Large intestine (tissue), 3 donors: ENCODE measurements around the gene ITGAE. TPM values are rescaled to one million over a fixed set of nuclear protein-coding genes. Genes with fewer than 3 reads are reported as not detected.

Experiments
- DNase-seq, 2 donors: peaks; one replicate each; pipeline versions ENCODE4 v3.0.0 to v3.0.0-alpha.2; 2013
- H3K27ac ChIP-seq: one replicate; pipeline ENCODE4 v1.5.1; 2013; ENCODE audit warnings: low read length
- H3K27me3 ChIP-seq: 2 replicates; pipeline ENCODE4 v1.6.1; 2013; ENCODE audit warnings: low read length; ENCODE audit not compliant: control insufficient read depth, insufficient read depth
- H3K36me3 ChIP-seq: 2 replicates; pipeline ENCODE4 v1.6.1; 2013; ENCODE audit warnings: low read length; ENCODE audit not compliant: control insufficient read depth, insufficient read depth
- H3K4me1 ChIP-seq: one replicate; pipeline ENCODE4 v1.6.1; 2013; ENCODE audit warnings: low read length; ENCODE audit not compliant: control insufficient read depth, insufficient read depth
- H3K4me3 ChIP-seq: one replicate; pipeline ENCODE4 v1.5.1; 2013; ENCODE audit warnings: low read length
- H3K9me3 ChIP-seq: one replicate; pipeline ENCODE4 v1.6.1; 2013; ENCODE audit warnings: mild to moderate bottlenecking, low read depth, low read length, moderate library complexity; ENCODE audit not compliant: control insufficient read depth
- WGBS: methylation state at CpG from one replicate; pipeline ENCODE4 v1.1.5; 2013; ENCODE audit warnings: low lambda C conversion rate; ENCODE audit not compliant: insufficient coverage; 5-methylcytosine and 5-hydroxymethylcytosine counted together
- polyA plus RNA-seq: library from polyadenylated mRNA; unstranded; fragments of 120-200 nt; gene quantifications from one replicate; pipeline ENCODE4 v1.2.1, GENCODE V29; 2013

The ITGAE gene
- polyA plus RNA-seq, 1 donor = 45.8 TPM

- no CpG with 5 or more reads among the region's 65 CpGs for WGBS
- H3K4me3 ChIP-seq = no peak within 1 kb of the TSS
- H3K36me3 ChIP-seq = no peaks in the 10 kb centered on the region
- peak in 1 of 2 donors; percentile 47 for DNase-seq
- H3K4me1 ChIP-seq = peaks cover 10% of the 10 kb centered on the region
- peaks cover 62% of the 10 kb centered on the region for H3K27me3 ChIP-seq
- no peak within 1 kb of the TSS for H3K27ac ChIP-seq
- no peaks in the 10 kb centered on the region for H3K9me3 ChIP-seq
Measured at GRCh38 chr17:3695723-3696411, 105.1 kb downstream of the ITGAE start, which contains the start of gene P2RX5. P2RX5 (minus strand) TSS chr17:3696155; CDS start chr17:3696005, 150 bp downstream.

- H3K9me3 ChIP-seq = no peaks in the 10 kb centered on the region
- H3K27me3 ChIP-seq = peaks cover 62% of the 10 kb centered on the region
- no CpG with 5 or more reads among the region's 17 CpGs for WGBS
- DNase-seq = no peak
- H3K27ac ChIP-seq = no peak overlapping the region
- H3K36me3 ChIP-seq = no peaks in the 10 kb centered on the region
- peaks cover 10% of the 10 kb centered on the region for H3K4me1 ChIP-seq
- H3K4me3 ChIP-seq = no peak overlapping the region
Measured at GRCh38 chr17:3695129-3695722, 105.8 kb downstream of the ITGAE start.

- Histone ChIP-seq H3K9me3 (peaks cover 3% of the 10 kb centered on the region), H3K36me3 (no peaks in the 10 kb centered on the region), H3K27me3 (peaks cover 62% of the 10 kb centered on the region), H3K27ac (no peak overlapping the region), H3K4me3 (no peak overlapping the region), H3K4me1 (peaks cover 10% of the 10 kb centered on the region)
- no peak for DNase-seq
- no CpG with 5 or more reads among the region's 9 CpGs for WGBS
Measured at GRCh38 chr17:3693829-3694231, 107.2 kb downstream of the ITGAE start.

GRCh38 chr17:3693141-3693540 lies 107.8 kb downstream of the ITGAE start:
- no peak for DNase-seq
- no peaks in the 10 kb centered on the region for H3K36me3 ChIP-seq
- H3K9me3 ChIP-seq = peaks cover 3% of the 10 kb centered on the region
- no peak overlapping the region for H3K4me3 ChIP-seq
- no CpG with 5 or more reads among the region's 4 CpGs for WGBS
- peaks cover 56% of the 10 kb centered on the region for H3K27me3 ChIP-seq
- H3K4me1 ChIP-seq = peaks cover 10% of the 10 kb centered on the region
- no peak overlapping the region for H3K27ac ChIP-seq

- H3K27me3 ChIP-seq = peaks cover 48% of the 10 kb centered on the region
- H3K4me1 ChIP-seq = peaks cover 10% of the 10 kb centered on the region
- H3K27ac ChIP-seq = no peak overlapping the region
- no peak for DNase-seq
- peaks cover 3% of the 10 kb centered on the region for H3K9me3 ChIP-seq
- no peaks in the 10 kb centered on the region for H3K36me3 ChIP-seq
- WGBS = no CpG with 5 or more reads among the region's 9 CpGs
- no peak overlapping the region for H3K4me3 ChIP-seq
Measured at GRCh38 chr17:3692346-3692745, 108.6 kb downstream of the ITGAE start.

GRCh38 chr17:3691617-3692067 lies 109.3 kb downstream of the ITGAE start:
- Histone ChIP-seq H3K9me3 (peaks cover 3% of the 10 kb centered on the region), H3K4me1 (peaks cover 10% of the 10 kb centered on the region), H3K36me3 (no peaks in the 10 kb centered on the region), H3K27ac (no peak overlapping the region), H3K27me3 (peaks cover 42% of the 10 kb centered on the region), H3K4me3 (no peak overlapping the region)
- no peak for DNase-seq
- WGBS = 80% methylated on average over 1 of the region's 16 CpGs

- Histone ChIP-seq H3K36me3 (no peaks in the 10 kb centered on the region), H3K27ac (no peak overlapping the region), H3K27me3 (peaks cover 31% of the 10 kb centered on the region), H3K4me3 (no peak overlapping the region), H3K9me3 (peaks cover 3% of the 10 kb centered on the region), H3K4me1 (peaks cover 2% of the 10 kb centered on the region)
- no peak for DNase-seq
- WGBS = no CpG with 5 or more reads among the region's 22 CpGs
Measured at GRCh38 chr17:3690094-3690715, 110.8 kb downstream of the ITGAE start.

- H3K36me3 ChIP-seq = no peaks in the 10 kb centered on the region
- H3K9me3 ChIP-seq = peaks cover 3% of the 10 kb centered on the region
- peaks cover 30% of the 10 kb centered on the region for H3K27me3 ChIP-seq
- H3K27ac ChIP-seq = no peak overlapping the region
- no peaks in the 10 kb centered on the region for H3K4me1 ChIP-seq
- no peak for DNase-seq
- H3K4me3 ChIP-seq = no peak overlapping the region
- no CpG with 5 or more reads among the region's 44 CpGs for WGBS
Measured at GRCh38 chr17:3689262-3690093, 111.5 kb downstream of the ITGAE start.

- H3K9me3 ChIP-seq = peaks cover 3% of the 10 kb centered on the region
- DNase-seq = no peak
- no peak overlapping the region for H3K27ac ChIP-seq
- H3K27me3 ChIP-seq = peaks cover 30% of the 10 kb centered on the region
- H3K4me1 ChIP-seq = no peaks in the 10 kb centered on the region
- H3K4me3 ChIP-seq = no peak overlapping the region
- WGBS = no CpG with 5 or more reads among the region's 14 CpGs
- no peaks in the 10 kb centered on the region for H3K36me3 ChIP-seq
Measured at GRCh38 chr17:3688852-3689261, 112.1 kb downstream of the ITGAE start.

- H3K27me3 ChIP-seq = peaks cover 27% of the 10 kb centered on the region
- DNase-seq = no peak
- H3K9me3 ChIP-seq = peaks cover 3% of the 10 kb centered on the region
- no peaks in the 10 kb centered on the region for H3K36me3 ChIP-seq
- no peak overlapping the region for H3K27ac ChIP-seq
- H3K4me3 ChIP-seq = no peak overlapping the region
- H3K4me1 ChIP-seq = no peaks in the 10 kb centered on the region
- WGBS = no CpG with 5 or more reads among the region's 19 CpGs
Measured at GRCh38 chr17:3688027-3688553, 112.9 kb downstream of the ITGAE start.
